B cell (primary cell): Measurements from ENCODE around the gene GMPS. TPM values are rescaled to one million over a fixed set of nuclear protein-coding genes. Genes with fewer than 3 reads are reported as not detected.

Experiments used
- ATAC-seq: fragments of 200-7000 bp; cut with Tn5 transposase; one replicate; pipeline ENCODE4 v1.10.0; 2021; ENCODE audit warnings: low read depth, mild to moderate bottlenecking, moderate number of reproducible peaks, moderate library complexity
- CTCF ChIA-PET: fragments of 350-600 bp; sonication (Branson Sonifier 250); formaldehyde crosslinking; loops from one replicate; lab custom pipeline; 2021; ENCODE audit warnings: antibody characterized with exemption, inconsistent platforms; lab: Charles Lee
- POLR2A ChIA-PET: fragments of 350-600 bp; sonication (Branson Sonifier 250); formaldehyde crosslinking; loops from one replicate; lab custom pipeline; 2021; ENCODE audit warnings: antibody characterized with exemption; lab: Charles Lee
- DNase-seq: peaks from one replicate; pipeline ENCODE4 v3.0.0; 2013
- H2AFZ ChIP-seq: 2 replicates; pipeline ENCODE4 v1.6.1; 2012; ENCODE audit warnings: mild to moderate bottlenecking, low read depth, low read length; ENCODE audit not compliant: insufficient read depth, poor library complexity, severe bottlenecking
- H3K27ac ChIP-seq, 2 donors: 1 replicate in 1 of 2; 2 replicates in 1 of 2; pipeline ENCODE4 v1.5.1; 2012 to 2013; ENCODE audit warnings: low read length in 2 of 2, mild to moderate bottlenecking in 2 of 2, moderate library complexity in 1 of 2
- H3K27me3 ChIP-seq, 4 experiments: fragments of 200-600 bp in 1 of 4; sonication (generic) in 1 of 4; replicated peaks in 1 of 4; 1 replicate in 2 of 4; 2 replicates in 2 of 4; pipeline versions ENCODE4 v1.6.1 to v1.7.0; 2013 to 2016; ENCODE audit warnings: low read length in 3 of 4, mild to moderate bottlenecking in 2 of 4, mixed read lengths in 1 of 4, moderate library complexity in 1 of 4; ENCODE audit not compliant: insufficient read depth in 4 of 4, control insufficient read depth in 3 of 4; ENCODE audit errors: control extremely low read depth in 1 of 4
- H3K36me3 ChIP-seq, 2 experiments: replicated peaks in 1 of 2; 1 replicate in 1 of 2; 2 replicates in 1 of 2; pipeline versions ENCODE4 v1.6.1 to v1.7.1; 2013; ENCODE audit warnings: low read length in 1 of 2; ENCODE audit not compliant: insufficient read depth in 2 of 2, control insufficient read depth in 1 of 2; ENCODE audit errors: control extremely low read depth in 1 of 2, extremely low read depth in 1 of 2
- H3K4me1 ChIP-seq, 2 donors: fragments of 200-600 bp in 1 of 2; sonication (generic) in 1 of 2; 1 replicate in 1 of 2; 2 replicates in 1 of 2; pipeline versions ENCODE4 v1.5.1 to v1.6.1; 2013 to 2017; ENCODE audit warnings: low read length in 2 of 2; ENCODE audit not compliant: control insufficient read depth in 2 of 2, insufficient read depth in 2 of 2
- H3K4me2 ChIP-seq: replicated peaks from 2 replicates; pipeline ENCODE3; 2012; ENCODE audit warnings: mild to moderate bottlenecking, low read depth, low read length; ENCODE audit not compliant: poor library complexity, severe bottlenecking
- H3K4me3 ChIP-seq, 5 experiments: fragments of 200-600 bp in 1 of 5; sonication (generic) in 1 of 5; 1 replicate in 3 of 5; 2 replicates in 2 of 5; pipeline versions ENCODE4 v1.5.1 to v1.7.0; 2011 to 2016; ENCODE audit warnings: low read length in 4 of 5, mild to moderate bottlenecking in 4 of 5, low read depth in 2 of 5, control low read depth in 1 of 5, moderate library complexity in 1 of 5; ENCODE audit not compliant: insufficient read depth in 1 of 5; ENCODE audit errors: control extremely low read depth in 1 of 5, extremely low read depth in 1 of 5
- H3K79me2 ChIP-seq: fragments of 200-600 bp; sonication (generic); one replicate; pipeline ENCODE4 v1.6.0; 2016; ENCODE audit warnings: low read length; ENCODE audit not compliant: control insufficient read depth, insufficient read depth
- H3K9ac ChIP-seq: fragments of 200-600 bp; sonication (generic); 2 replicates; pipeline ENCODE4 v1.6.1; 2017; ENCODE audit warnings: mild to moderate bottlenecking, low read length, moderate library complexity
- H3K9me3 ChIP-seq, 3 donors: one replicate each; pipeline versions ENCODE4 v1.6.1 to v1.7.1; 2013; ENCODE audit warnings: low read length in 2 of 3; ENCODE audit not compliant: control insufficient read depth in 2 of 3, insufficient read depth in 1 of 3; ENCODE audit errors: control extremely low read depth in 1 of 3
- H4K20me1 ChIP-seq: 2 replicates; pipeline ENCODE4 v1.6.0; 2012; ENCODE audit warnings: mild to moderate bottlenecking, low read length; ENCODE audit not compliant: insufficient read depth, control insufficient read depth, poor library complexity, severe bottlenecking
- H3K27ac Mint-ChIP-seq: one replicate; pipeline ENCODE4 v1.8.0; 2021; ENCODE audit warnings: mixed read lengths
- H3K27me3 Mint-ChIP-seq: one replicate; pipeline ENCODE4 v1.8.0; 2021; ENCODE audit warnings: mixed read lengths
- H3K4me1 Mint-ChIP-seq: one replicate; pipeline ENCODE4 v1.8.0; 2021; ENCODE audit warnings: mixed read lengths
- H3K4me3 Mint-ChIP-seq: one replicate; pipeline ENCODE4 v1.8.0; 2021; ENCODE audit warnings: mixed read lengths
- H3K9me3 Mint-ChIP-seq: one replicate; pipeline ENCODE4 v1.8.0; 2022; ENCODE audit warnings: mixed read lengths; ENCODE audit not compliant: insufficient read depth
- CTCF ChIP-seq: fragments of 200-600 bp; IDR thresholded peaks from one replicate; pipeline ENCODE4 v1.8.0; 2022; ENCODE audit warnings: antibody characterized with exemption, mild to moderate bottlenecking
- EZH2 ChIP-seq: IDR thresholded peaks from 2 replicates; pipeline ENCODE4 v1.6.1; 2012; ENCODE audit warnings: borderline replicate concordance, low read depth, mild to moderate bottlenecking, moderate library complexity, low read length; ENCODE audit not compliant: insufficient read depth, poor library complexity, severe bottlenecking
- intact Hi-C: fragments of 100-400 bp; cut with micrococcal nuclease; formaldehyde crosslinking; loops from one replicate; pipeline ENCODE4 v1.10.0; 2022
- polyA plus RNA-seq: library from polyadenylated mRNA; depleted of rRNA; stranded (reverse); fragments of >200 nt; gene quantifications from 2 replicates; pipeline ENCODE4 v1.2.3, GENCODE V29; 2012
- total RNA-seq, 2 donors: library from RNA; stranded (reverse); fragments of 120-200 nt in 1 of 2; gene quantifications; 1 replicate in 1 of 2; 2 replicates in 1 of 2; pipeline versions ENCODE4 v1.2.3 to v1.2.4, GENCODE V29; 2013 to 2022

The GMPS gene
- total and polyA plus RNA-seq, 2 donors (not counting 1 experiment from before 2014, with no cell fraction given): 12.0 to 30.8 TPM

- no peak for ATAC-seq
- intact Hi-C loops: no loop called here
- Mint-ChIP-seq H3K4me1 (peaks cover 9% of the 10 kb centered on the region), H3K9me3 (no peaks in the 10 kb centered on the region), H3K27me3 (no peaks in the 10 kb centered on the region), H3K4me3 (no peak overlapping the region), H3K27ac (no peak overlapping the region)
- peaks cover 0 to 2% (median 0%) of the 10 kb centered on the region in 3 donors for H3K9me3 ChIP-seq
- no peaks in the 10 kb centered on the region for H4K20me1 ChIP-seq
- no peak overlapping the region for H3K4me3 ChIP-seq
- H3K4me1 ChIP-seq: peaks cover 0 to 4% of the 10 kb centered on the region in 2 donors
- DNase-seq: no peak
- H2AFZ ChIP-seq: no peak overlapping the region
- H3K79me2 ChIP-seq: no peaks in the 10 kb centered on the region
- H3K27me3 ChIP-seq: no peaks in the 10 kb centered on the region
- peaks cover 1 to 36% of the 10 kb centered on the region in 2 experiments for H3K36me3 ChIP-seq
- POLR2A ChIA-PET: no interaction called here
- no peak overlapping the region for H3K4me2 ChIP-seq
- no peak overlapping the region for H3K27ac ChIP-seq
- TF ChIP-seq EZH2 (no peak), CTCF (no peak)
- H3K9ac ChIP-seq: no peak overlapping the region
- CTCF ChIA-PET: no interaction called here
Observed at GRCh38 chr3:155908605-155909004, 38.2 kb downstream of the GMPS start.

DNA sequence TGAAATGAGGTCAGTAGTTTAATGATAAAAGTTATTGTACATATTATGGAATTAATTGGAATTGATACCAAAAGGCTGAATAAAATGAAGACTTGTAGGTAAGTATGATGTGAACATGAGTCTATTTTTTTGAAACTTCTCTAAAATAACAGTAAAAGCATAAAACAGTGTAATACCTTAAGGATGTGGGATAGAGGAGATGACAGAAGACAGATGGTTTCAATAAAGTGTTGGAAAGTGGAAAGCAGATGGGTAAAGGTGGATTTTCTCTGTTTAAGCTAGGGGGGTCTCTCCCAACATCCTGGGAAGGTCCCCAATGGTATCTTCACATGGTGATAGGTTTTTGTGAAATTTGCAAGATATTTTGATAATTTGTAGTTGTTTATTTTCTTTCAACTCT is 41.6 kb downstream of the GMPS start:
- Histone ChIP-seq H3K4me1 (peaks cover 0 to 4% of the 10 kb centered on the region in 2 donors), H3K4me3 (no peak overlapping the region), H2AFZ (no peak overlapping the region), H4K20me1 (no peaks in the 10 kb centered on the region), H3K36me3 (peaks cover 0 to 41% of the 10 kb centered on the region in 2 experiments), H3K4me2 (no peak overlapping the region), H3K9me3 (peaks cover 0 to 3% (median 0%) of the 10 kb centered on the region in 3 donors), H3K27ac (no peak overlapping the region), H3K27me3 (no peaks in the 10 kb centered on the region), H3K9ac (no peak overlapping the region), H3K79me2 (no peaks in the 10 kb centered on the region)
- H3K27me3 Mint-ChIP-seq: no peaks in the 10 kb centered on the region
- ChIA-PET CTCF (interaction anchor here (0.7 kb wide), 1 partner anchor 640 kb away, joined by 3 read pairs; no protein-coding TSS in a partner anchor), POLR2A (no interaction called here)
- peaks cover 9% of the 10 kb centered on the region for H3K4me1 Mint-ChIP-seq
- no peak overlapping the region for H3K27ac Mint-ChIP-seq
- intact Hi-C loops: no loop called here
- no peak for ATAC-seq
- DNase-seq: no peak
- TF ChIP-seq EZH2 (no peak), CTCF (no peak)
- H3K4me3 Mint-ChIP-seq: no peak overlapping the region
- H3K9me3 Mint-ChIP-seq: no peaks in the 10 kb centered on the region
